IMR-90 (cell line): Measurements from ENCODE around the gene AUTS2. TPM values are rescaled to one million over a fixed set of nuclear protein-coding genes. Genes with fewer than 3 reads are reported as not detected.

Source experiments
- ATAC-seq: fragments of 200-7000 bp; cut with Tn5 transposase; 2 replicates; pipeline ENCODE4 v1.9.1; 2020; ENCODE audit warnings: low read depth, mild to moderate bottlenecking, moderate library complexity
- BruUV-seq: library from RNA; stranded (reverse); fragments of 400-500 nt; replicated peaks from 2 replicates; lab custom pipeline; 2021; lab: Mats Ljungman, UMichigan
- CTCF ChIA-PET: fragments of 300-600 bp; formaldehyde crosslinking; extraction: SDS; loops from one replicate; lab custom pipeline; 2021; ENCODE audit warnings: antibody characterized with exemption; lab: Yijun Ruan, JAX
- POLR2A ChIA-PET: fragments of 300-600 bp; sonication (Branson Sonifier 250); formaldehyde crosslinking; loops from one replicate; lab custom pipeline; 2022; ENCODE audit warnings: antibody characterized with exemption; ENCODE audit not compliant: unreplicated experiment; lab: Charles Lee
- DNase-seq: peaks from one replicate; pipeline ENCODE4 v3.0.0; 2013
- H2AFZ ChIP-seq: replicated peaks from 2 replicates; pipeline ENCODE3; 2013; ENCODE audit warnings: low read length, mild to moderate bottlenecking; ENCODE audit not compliant: poor library complexity
- H2AK5ac ChIP-seq: 2 replicates; pipeline ENCODE4 v1.6.1; 2013; ENCODE audit warnings: low read depth, low read length, inconsistent platforms
- H2AK9ac ChIP-seq: replicated peaks from 2 replicates; pipeline ENCODE3; 2013; ENCODE audit warnings: mild to moderate bottlenecking, low read depth, low read length, moderate library complexity; ENCODE audit not compliant: poor library complexity
- H2BK120ac ChIP-seq: 2 replicates; pipeline ENCODE4 v1.6.1; 2013; ENCODE audit warnings: low read depth, low read length, inconsistent platforms
- H2BK15ac ChIP-seq: 3 replicates; pipeline ENCODE4 v1.6.1; 2013; ENCODE audit warnings: low read depth, low read length, inconsistent platforms
- H2BK20ac ChIP-seq: 2 replicates; pipeline ENCODE4 v1.6.1; 2013; ENCODE audit warnings: low read depth, mild to moderate bottlenecking, inconsistent platforms, low read length, moderate library complexity
- H2BK5ac ChIP-seq: 2 replicates; pipeline ENCODE4 v1.6.1; 2013; ENCODE audit warnings: mild to moderate bottlenecking, low read depth, low read length, inconsistent platforms; ENCODE audit not compliant: poor library complexity, severe bottlenecking
- H3K14ac ChIP-seq: replicated peaks from 2 replicates; pipeline ENCODE4 v1.6.1; 2013; ENCODE audit warnings: low read depth, low read length, inconsistent platforms
- H3K18ac ChIP-seq: 2 replicates; pipeline ENCODE4 v1.6.1; 2013; ENCODE audit warnings: low read depth, low read length, control low read depth
- H3K23ac ChIP-seq: 2 replicates; pipeline ENCODE4 v1.6.1; 2013; ENCODE audit warnings: low read depth, low read length, inconsistent platforms
- H3K27ac ChIP-seq: 2 replicates; pipeline ENCODE4 v1.5.1; 2013; ENCODE audit warnings: mild to moderate bottlenecking, control low read depth, low read length; ENCODE audit not compliant: insufficient read depth
- H3K27me3 ChIP-seq: 2 replicates; pipeline ENCODE4 v1.6.1; 2013; ENCODE audit warnings: low read length; ENCODE audit not compliant: control insufficient read depth, insufficient read depth
- H3K36me3 ChIP-seq: 2 replicates; pipeline ENCODE4 v1.6.1; 2013; ENCODE audit warnings: low read length, mixed read lengths; ENCODE audit not compliant: control insufficient read depth, insufficient read depth
- H3K4ac ChIP-seq: 2 replicates; pipeline ENCODE4 v1.6.1; 2013; ENCODE audit warnings: low read depth, low read length, inconsistent platforms
- H3K4me1 ChIP-seq: 2 replicates; pipeline ENCODE4 v1.6.1; 2013; ENCODE audit warnings: low read length, mixed read lengths; ENCODE audit not compliant: control insufficient read depth, insufficient read depth
- H3K4me2 ChIP-seq: 2 replicates; pipeline ENCODE4 v1.6.1; 2013; ENCODE audit warnings: low read depth, mild to moderate bottlenecking, control low read depth, low read length, moderate library complexity
- H3K4me3 ChIP-seq: 2 replicates; pipeline ENCODE4 v1.5.1; 2013; ENCODE audit warnings: low read depth, mild to moderate bottlenecking, control low read depth, low read length, moderate library complexity; ENCODE audit not compliant: insufficient read depth
- H3K56ac ChIP-seq: 2 replicates; pipeline ENCODE4 v1.6.1; 2013; ENCODE audit warnings: low read length, inconsistent platforms; ENCODE audit not compliant: insufficient read depth; ENCODE audit errors: extremely low read depth
- H3K79me1 ChIP-seq, 2 experiments: 2 replicates each; pipeline ENCODE4 v1.6.1; 2013; ENCODE audit warnings: low read length in 2 of 2, inconsistent platforms in 1 of 2, low read depth in 1 of 2
- H3K9ac ChIP-seq: 2 replicates; pipeline ENCODE4 v1.6.1; 2013; ENCODE audit warnings: low read depth, low read length, control low read depth
- H3K9me1 ChIP-seq: 2 replicates; pipeline ENCODE4 v1.6.1; 2013; ENCODE audit warnings: low read length, inconsistent platforms; ENCODE audit not compliant: insufficient read depth
- H3K9me3 ChIP-seq: 2 replicates; pipeline ENCODE4 v1.6.1; 2013; ENCODE audit warnings: low read length; ENCODE audit not compliant: control insufficient read depth, insufficient read depth
- H4K20me1 ChIP-seq: 2 replicates; pipeline ENCODE4 v1.6.1; 2013; ENCODE audit warnings: low read length, inconsistent platforms; ENCODE audit not compliant: insufficient read depth
- H4K5ac ChIP-seq: 2 replicates; pipeline ENCODE4 v1.6.1; 2013; ENCODE audit warnings: mild to moderate bottlenecking, low read depth, low read length, control low read depth
- H4K8ac ChIP-seq, 2 experiments: 2 replicates each; pipeline ENCODE4 v1.6.1; 2013; ENCODE audit warnings: low read depth in 2 of 2, low read length in 2 of 2, control low read depth in 1 of 2, inconsistent platforms in 1 of 2
- H4K91ac ChIP-seq: 2 replicates; pipeline ENCODE4 v1.6.1; 2013; ENCODE audit warnings: low read depth, low read length, inconsistent platforms; ENCODE audit not compliant: insufficient read depth
- CTCF ChIP-seq: conservative IDR thresholded peaks from 2 replicates; pipeline ENCODE4 v1.5.1; 2012; ENCODE audit warnings: mild to moderate bottlenecking, low read depth, low read length, improper control_type of control experiment
- MAZ ChIP-seq: IDR thresholded peaks from 2 replicates; pipeline ENCODE4 v1.6.1; 2012; ENCODE audit warnings: low read depth, mild to moderate bottlenecking, low read length, improper control_type of control experiment, moderate library complexity, borderline replicate concordance
- MXI1 ChIP-seq: IDR thresholded peaks from 2 replicates; pipeline ENCODE4 v1.6.1; 2012; ENCODE audit warnings: low read depth, mild to moderate bottlenecking, low read length, moderate library complexity, borderline replicate concordance
- NFE2L2 ChIP-seq: fragments of 150-350 bp; IDR thresholded peaks from 2 replicates; pipeline ENCODE4 v1.6.1; 2016; ENCODE audit warnings: low read depth, mild to moderate bottlenecking, low read length
- RCOR1 ChIP-seq: IDR thresholded peaks from 2 replicates; pipeline ENCODE4 v1.6.1; 2012; ENCODE audit warnings: mild to moderate bottlenecking, low read length, improper control_type of control experiment; ENCODE audit not compliant: insufficient replicate concordance
- WGBS, 2 experiments: methylation state at CpG; one replicate each; pipeline versions ENCODE4 v1.1.5 to v1.1.7; 2013; ENCODE audit warnings: missing lambda C conversion rate in 2 of 2; ENCODE audit not compliant: insufficient read length in 1 of 2; ENCODE audit errors: extremely low coverage in 2 of 2; 5-methylcytosine and 5-hydroxymethylcytosine counted together
- dilution Hi-C: fragments of 300-500 bp; cut with HindIII; formaldehyde crosslinking; loops from one replicate; pipeline ENCODE4 v1.14.3; 2018; ENCODE audit warnings: low sequenced_read_pairs; ENCODE audit not compliant: unreplicated experiment
- in situ Hi-C: fragments of 300-500 bp; cut with MboI; formaldehyde crosslinking; loops from 3 replicates; pipeline ENCODE4 v1.14.3; 2019; ENCODE audit warnings: low sequenced_read_pairs, inconsistent platforms, mixed read lengths
- intact Hi-C: fragments of 100-400 bp; cut with micrococcal nuclease; formaldehyde crosslinking; loops from 2 replicates; pipeline ENCODE4 v1.10.0; 2022
- polyA plus RNA-seq, 3 experiments: library from polyadenylated mRNA; depleted of rRNA; stranded (reverse); fragments of >200 nt; gene quantifications; 2 replicates each; pipeline ENCODE4 v1.2.3, GENCODE V29; 2012; ENCODE audit warnings: low replicate concordance in 1 of 3
- total RNA-seq: library from RNA; depleted of rRNA; stranded (reverse); fragments of >200 nt; gene quantifications from 2 replicates; pipeline ENCODE4 v1.2.3, GENCODE V29; 2012

Gene AUTS2
- total and polyA plus RNA-seq, 2 of the 4 experiments (the other 2 are of a cell fraction) = 0.90 to 3.0 TPM

- no peak for TF ChIP-seq CTCF
Observed at GRCh38 chr7:70791341-70791740, 1193.1 kb downstream of the AUTS2 start (continued).

GRCh38 chr7:70793060-70793459 is 1194.8 kb downstream of the AUTS2 start:
- BruUV-seq = no TSS peak
- DNase-seq (no peak), ATAC-seq (no peak)
- H3K9me1 ChIP-seq = no peaks in the 10 kb centered on the region
- no peak overlapping the region for H3K56ac ChIP-seq
- H3K27ac ChIP-seq = no peak overlapping the region
- H4K91ac ChIP-seq = no peak overlapping the region
- H3K4me1 ChIP-seq = no peaks in the 10 kb centered on the region
- no peaks in the 10 kb centered on the region for H3K79me1 ChIP-seq
- H4K5ac ChIP-seq = no peak overlapping the region
- no peak overlapping the region for H2BK120ac ChIP-seq
- no peak overlapping the region for H2AK9ac ChIP-seq
- H3K4ac ChIP-seq = no peak overlapping the region
- H4K8ac ChIP-seq = no peak overlapping the region
- H2BK20ac ChIP-seq = no peak overlapping the region
- ChIA-PET CTCF (no interaction called here), POLR2A (interaction anchor here (0.6 kb wide), 2 partner anchors 16 to 41 kb away, joined by 5 to 12 read pairs; no protein-coding TSS in a partner anchor)
- WGBS, 2 experiments = 92% methylated on average over 3 of the region's 8 CpGs; no CpG with 5 or more reads in 1 of the 2 experiments
- H3K27me3 ChIP-seq = no peaks in the 10 kb centered on the region
- no peak for TF ChIP-seq RCOR1
- TF ChIP-seq NFE2L2 = no peak
- no peak for TF ChIP-seq MXI1
- TF ChIP-seq CTCF = no peak
- TF ChIP-seq MAZ = no peak
- no peak overlapping the region for H3K4me2 ChIP-seq
- H2AK5ac ChIP-seq = no peak overlapping the region
- H4K20me1 ChIP-seq = no peaks in the 10 kb centered on the region
- H3K14ac ChIP-seq = no peak overlapping the region
- H3K9ac ChIP-seq = no peak overlapping the region
- H2BK15ac ChIP-seq = no peak overlapping the region
- dilution Hi-C loops (no loop called here), intact Hi-C loops (no loop called here), in situ Hi-C loops (no loop called here)
- no peak overlapping the region for H2AFZ ChIP-seq
- no peaks in the 10 kb centered on the region for H3K9me3 ChIP-seq
- H3K36me3 ChIP-seq = peaks cover 10% of the 10 kb centered on the region
- no peak overlapping the region for H2BK5ac ChIP-seq
- H3K18ac ChIP-seq = no peak overlapping the region
- no peak overlapping the region for H3K4me3 ChIP-seq
- no peak overlapping the region for H3K23ac ChIP-seq
